GM18858 (cell line): Measurements from ENCODE around the gene PPP6R3.
"Not testable (repeated sequence)": the region's sequence is repeated elsewhere in the genome, so short reads cannot be mapped to it uniquely, and the experiment has no call there.

Experiments
- ATAC-seq: cut with Tn5 transposase; IDR thresholded peaks from one replicate; pipeline ENCODE4 v1.9.1; 2021; ENCODE audit not compliant: unreplicated experiment

PPP6R3 gene

GRCh38 chr11:68591719-68592118 lies 131.2 kb downstream of the PPP6R3 start:
- no peak for ATAC-seq

DNA sequence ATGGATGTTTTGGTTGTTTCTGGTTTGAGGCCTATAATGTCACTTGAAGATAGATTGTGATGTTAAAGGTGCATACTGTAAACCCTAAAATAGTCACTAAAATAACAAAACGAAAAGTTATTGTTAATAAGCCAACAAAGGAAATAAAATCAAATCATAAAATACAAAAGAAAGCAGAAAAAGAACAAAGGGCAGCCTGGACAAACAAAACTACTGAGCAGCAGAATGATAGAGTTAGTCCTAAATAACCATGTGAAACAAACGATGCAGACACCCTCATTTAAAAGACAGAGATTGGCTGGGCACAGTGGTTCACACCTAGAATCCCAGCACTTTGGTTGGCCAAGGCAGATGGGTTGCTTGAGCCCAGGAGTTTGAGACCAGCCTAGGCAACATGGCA lies 132.9 kb downstream of the PPP6R3 start:
- ATAC-seq, result no peak

DNA sequence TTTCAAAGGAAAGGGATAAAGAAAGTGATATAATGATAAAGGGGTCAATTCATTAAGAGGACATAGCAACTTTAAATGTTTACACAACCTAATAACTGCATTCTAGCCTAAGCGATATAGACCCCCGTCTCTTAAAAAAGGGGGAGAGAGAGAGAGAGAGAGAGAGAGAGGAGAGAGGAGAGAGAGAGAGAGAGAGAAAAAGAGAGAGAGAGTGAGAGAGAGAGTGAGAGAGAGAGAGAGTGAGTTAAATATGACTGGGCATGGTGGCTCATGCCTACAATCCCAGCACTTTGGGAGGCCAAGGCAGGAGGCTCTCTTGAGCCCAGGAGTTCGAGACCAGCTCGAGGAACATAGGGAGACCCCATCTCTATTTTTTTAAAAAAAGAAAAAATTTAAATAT lies 133.6 kb downstream of the PPP6R3 start:
- ATAC-seq, result no peak

DNA sequence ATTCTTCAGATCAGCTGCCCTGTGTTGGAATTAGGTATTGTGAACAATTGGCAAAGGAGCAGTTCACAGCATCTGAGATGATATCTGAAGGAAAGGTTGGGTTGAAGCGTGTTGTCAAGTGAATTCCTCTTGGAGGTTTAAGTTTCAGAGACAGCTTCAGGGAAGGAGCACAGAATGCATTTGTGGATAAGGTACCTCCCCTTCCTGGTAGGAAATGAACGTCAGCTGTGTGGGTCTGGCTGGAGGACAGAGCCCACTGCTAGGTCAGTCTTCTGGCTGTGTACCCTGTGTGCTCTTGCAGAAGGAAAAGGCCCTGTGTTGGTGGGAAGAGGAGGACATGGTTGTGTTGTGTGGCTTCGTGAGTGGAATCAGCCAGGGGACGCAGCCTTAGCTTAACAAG lies 135.7 kb downstream of the PPP6R3 start:
- no peak for ATAC-seq

GRCh38 chr11:68598816-68599653 lies 138.5 kb downstream of the PPP6R3 start:
- ATAC-seq, result no peak

DNA sequence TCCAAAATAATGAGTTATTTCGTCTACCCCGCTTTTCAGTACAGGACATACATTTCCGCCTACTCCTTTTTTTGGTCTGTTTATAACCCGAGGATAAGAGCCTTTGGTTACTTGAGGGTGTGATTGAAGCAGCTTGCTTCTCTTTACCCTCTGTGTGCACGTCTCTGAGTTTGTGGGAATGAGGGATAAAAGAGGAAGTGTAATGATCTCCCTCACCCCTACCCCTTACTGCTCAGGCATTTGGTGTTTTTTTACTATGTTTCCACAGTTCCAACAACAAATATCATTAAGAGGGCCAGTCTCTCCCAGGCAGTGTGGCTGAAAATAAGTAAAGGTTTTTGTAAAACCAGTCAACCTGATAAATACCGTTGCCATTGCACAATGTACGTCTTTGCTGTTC lies 140.6 kb downstream of the PPP6R3 start:
- no peak for ATAC-seq

GRCh38 chr11:68609761-68610160 lies 149.2 kb downstream of the PPP6R3 start:
- ATAC-seq, result no peak

DNA sequence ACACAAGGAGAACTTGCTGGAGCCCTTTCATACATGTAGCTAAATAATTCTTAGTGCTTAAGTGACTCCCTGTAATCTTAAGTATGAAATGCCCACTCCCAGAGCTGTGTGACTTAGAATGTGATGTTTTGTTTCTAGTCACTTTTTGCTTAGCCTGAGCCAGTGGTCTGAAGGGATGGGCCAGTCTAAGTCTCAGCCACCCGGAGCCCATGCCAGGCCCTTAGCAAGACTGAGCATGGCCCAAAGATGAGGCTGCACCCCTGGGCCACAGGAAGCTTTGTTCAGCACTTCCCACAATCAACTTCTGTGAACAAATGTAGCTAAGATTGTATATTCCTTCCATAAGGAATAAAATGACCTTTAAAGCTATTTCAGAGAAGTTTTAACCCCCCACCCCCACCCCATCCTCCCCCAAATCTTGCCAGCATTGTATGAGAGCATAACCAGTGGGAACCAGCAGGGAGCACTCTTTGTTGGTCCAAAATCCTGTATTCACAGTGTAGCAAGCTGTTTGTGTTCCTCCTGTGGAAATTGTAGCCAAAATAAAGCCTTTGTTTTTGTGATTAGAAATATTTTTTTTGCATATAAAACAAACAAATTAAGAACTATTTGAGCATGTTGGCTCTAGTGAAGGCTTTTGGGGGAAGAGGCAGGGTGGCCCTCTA lies 150.0 kb downstream of the PPP6R3 start:
- no peak for ATAC-seq

- ATAC-seq, result no peak
These were observed 155.1 kb downstream of the PPP6R3 start for GRCh38 chr11:68615657-68616056.

DNA sequence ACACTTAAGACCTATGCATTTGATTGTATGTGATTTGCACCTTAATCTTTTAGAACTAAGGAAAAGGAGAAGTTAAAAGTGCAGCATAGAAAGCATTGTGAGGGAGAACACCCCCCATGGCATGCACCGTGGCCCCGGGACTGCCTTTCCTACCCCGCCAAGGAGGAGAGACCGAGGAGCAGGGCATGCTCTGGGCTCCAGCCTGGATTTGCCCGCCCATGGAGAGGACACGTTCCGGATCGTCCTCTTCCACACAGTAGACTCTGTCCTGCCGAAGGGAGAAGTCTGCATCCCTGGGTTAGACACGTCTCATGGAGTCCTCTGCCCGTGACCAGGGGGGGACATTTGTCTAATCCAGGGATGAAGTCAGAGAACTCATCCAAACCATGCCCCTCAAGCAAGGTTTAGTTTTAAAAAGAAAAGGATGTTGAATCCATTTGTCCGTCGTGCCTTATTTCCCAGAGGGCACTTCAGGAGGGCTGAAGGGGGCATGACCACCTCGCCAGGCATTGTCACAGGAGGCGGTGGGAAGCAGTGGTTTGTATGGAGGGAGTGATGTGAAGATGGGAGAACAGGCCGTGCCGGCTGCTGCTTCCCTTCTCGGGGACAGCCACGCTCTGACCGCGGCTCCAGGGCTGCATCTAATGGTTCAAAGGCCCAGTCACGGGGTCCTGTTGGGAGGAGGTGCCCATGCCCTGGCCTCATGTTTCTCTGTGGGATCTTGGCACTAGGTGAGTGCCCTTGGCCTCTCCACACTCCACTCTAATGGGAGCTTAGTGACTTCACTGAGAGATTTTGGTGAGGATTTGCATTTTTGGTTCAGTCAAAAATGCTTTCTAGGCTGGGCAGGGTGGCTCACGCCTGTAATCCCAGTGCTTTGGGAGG lies 157.6 kb downstream of the PPP6R3 start:
- ATAC-seq, result no peak

DNA sequence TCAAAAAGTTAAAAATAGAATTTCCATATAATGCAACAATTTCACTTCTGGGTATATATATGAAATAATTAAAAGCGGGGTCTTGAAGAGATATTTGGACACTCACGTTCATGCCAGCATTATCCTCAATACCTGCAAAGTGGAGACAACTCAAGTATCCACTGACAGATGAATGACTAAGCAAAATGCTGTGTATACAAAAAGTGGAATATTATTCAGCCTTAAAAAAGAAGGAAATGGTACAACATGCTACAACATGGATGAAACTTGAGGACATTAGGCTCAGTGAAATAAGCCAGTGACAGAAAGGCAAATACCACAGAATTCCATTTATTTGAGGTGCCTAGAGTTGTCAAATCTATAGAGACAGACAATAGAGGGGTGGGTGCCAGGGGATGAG lies 161.3 kb downstream of the PPP6R3 start:
- ATAC-seq, result no peak

GRCh38 chr11:68623706-68624105 lies 163.2 kb downstream of the PPP6R3 start:
- ATAC-seq, result not testable (repeated sequence)

- ATAC-seq, result not testable (repeated sequence)
These were observed 164.5 kb downstream of the PPP6R3 start for GRCh38 chr11:68625069-68625468.

DNA sequence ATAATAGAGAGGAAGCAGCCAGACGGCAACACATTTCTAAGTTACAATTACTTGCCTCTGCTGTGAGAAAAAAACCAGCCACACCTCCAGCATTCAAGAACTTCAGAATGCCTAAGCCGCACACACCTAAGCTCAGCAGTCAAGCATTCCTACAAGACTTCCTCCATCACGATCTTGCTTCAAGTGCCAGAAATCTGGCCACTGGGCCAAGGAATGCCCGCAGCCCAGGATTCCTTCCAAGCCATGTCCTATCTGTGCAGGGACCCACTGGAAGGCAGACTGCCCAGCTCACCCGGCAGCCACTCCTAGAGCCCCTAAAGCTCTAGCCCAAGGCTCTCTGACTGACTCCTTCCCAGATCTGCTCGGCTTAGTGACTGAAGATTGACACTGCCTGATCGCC lies 165.7 kb downstream of the PPP6R3 start:
- ATAC-seq, result not testable (repeated sequence)

DNA sequence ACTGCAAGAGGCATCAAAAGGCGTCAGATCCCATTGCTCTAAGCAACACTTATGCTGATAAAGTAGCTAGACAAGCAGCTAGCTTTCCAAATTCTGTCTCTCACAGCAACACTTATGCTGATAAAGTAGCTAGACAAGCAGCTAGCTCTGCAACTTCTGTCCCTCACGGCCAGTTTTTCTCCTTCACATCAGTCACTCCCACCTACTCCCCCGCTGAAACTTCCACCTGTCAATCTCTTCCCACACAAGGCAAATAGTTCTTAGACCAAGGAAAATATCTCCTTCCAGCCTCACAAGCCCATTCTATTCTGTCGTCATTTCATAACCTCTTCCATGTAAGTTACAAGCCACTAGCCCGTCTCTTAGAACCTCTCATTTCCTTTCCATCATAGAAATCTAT lies 168.3 kb downstream of the PPP6R3 start:
- not testable (repeated sequence) for ATAC-seq

GRCh38 chr11:68632375-68632774 lies 171.8 kb downstream of the PPP6R3 start:
- not testable (repeated sequence) for ATAC-seq

DNA sequence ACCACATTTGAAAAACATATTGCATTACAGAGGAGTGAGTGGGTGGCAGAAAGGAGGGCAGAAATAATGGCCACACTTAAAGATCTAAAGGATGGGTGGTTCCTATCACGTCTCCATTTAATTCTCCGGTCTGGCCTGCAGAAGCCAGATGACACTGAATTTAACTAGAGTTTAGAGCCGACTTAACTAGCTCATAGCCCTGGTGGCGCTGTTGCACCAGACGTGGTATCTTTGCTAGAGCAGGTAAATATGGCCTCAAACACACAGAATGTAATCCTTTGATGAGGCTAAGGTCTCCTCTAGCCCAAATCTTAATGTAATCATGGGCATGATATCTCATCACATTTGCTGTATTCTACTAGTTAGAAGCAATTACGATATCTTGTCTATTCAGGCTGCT lies 172.2 kb downstream of the PPP6R3 start:
- ATAC-seq, result no peak

GRCh38 chr11:68634606-68635005 lies 174.1 kb downstream of the PPP6R3 start:
- ATAC-seq, result not testable (repeated sequence)

DNA sequence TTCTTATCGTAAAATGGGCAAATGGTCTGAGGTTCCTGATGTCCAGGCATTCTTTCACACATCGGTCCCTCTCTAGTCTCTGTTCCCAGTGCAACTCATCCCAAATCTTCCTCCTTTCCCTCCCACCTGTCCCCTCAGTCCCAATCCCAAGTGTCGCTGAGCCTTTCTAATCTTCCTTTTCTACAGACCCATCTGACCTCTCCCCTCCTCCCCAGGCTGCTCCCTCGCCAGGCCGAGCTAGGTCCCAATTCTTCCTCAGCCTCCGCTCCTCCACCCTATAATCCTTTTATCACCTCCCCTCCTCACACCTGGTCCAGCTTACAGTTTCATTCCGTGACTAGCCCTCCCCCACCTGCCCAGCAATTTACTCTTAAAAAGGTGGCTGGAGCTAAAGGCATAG lies 174.6 kb downstream of the PPP6R3 start:
- ATAC-seq, result not testable (repeated sequence)

DNA sequence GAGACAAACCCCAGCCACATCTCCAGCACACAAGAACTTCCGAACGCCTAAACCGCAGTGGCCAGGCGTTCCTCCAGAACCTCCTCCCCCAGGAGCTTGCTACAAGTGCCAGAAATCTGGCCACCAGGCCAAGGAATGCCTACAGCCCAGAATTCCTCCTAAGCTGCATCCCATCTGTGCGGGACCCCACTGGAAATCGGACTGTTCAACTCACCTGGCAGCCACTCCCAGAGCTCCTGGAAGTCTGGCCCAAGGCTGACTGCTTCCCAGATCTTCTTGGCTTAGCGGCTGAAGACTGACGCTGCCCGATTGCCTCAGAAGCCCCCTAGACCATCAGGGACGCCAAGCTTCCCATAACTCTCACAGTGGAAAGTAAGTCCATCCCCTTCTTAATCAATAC lies 175.3 kb downstream of the PPP6R3 start:
- ATAC-seq, result not testable (repeated sequence)

DNA sequence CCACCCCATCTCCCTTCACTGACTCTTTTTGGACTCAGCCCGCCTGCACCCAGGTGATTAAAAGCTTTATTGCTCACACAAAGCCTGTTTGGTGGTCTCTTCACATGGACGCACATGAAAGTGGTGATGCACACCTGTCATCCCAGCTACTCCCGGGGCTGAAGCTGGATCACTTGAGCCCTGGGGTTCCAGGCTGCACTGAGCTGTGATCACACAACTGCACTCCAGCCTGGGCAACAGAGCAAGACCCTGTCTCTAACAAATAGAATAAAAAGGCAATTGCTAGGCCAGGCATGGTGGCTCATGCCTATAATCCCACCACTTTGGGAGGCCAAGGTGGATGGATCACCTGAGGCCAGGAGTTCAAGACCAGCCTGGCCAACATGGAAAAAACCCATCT lies 178.8 kb downstream of the PPP6R3 start:
- ATAC-seq, result not testable (repeated sequence)
